ENCODE data around the gene RBM27. TPM values are rescaled to one million over a fixed set of nuclear protein-coding genes. Genes with fewer than 3 reads are reported as not detected.

The RBM27 gene
- polyA plus RNA-seq, 1 donor (not counting 4 experiments of a cell fraction or from before 2014, with no cell fraction given): 18.3 TPM

DNA sequence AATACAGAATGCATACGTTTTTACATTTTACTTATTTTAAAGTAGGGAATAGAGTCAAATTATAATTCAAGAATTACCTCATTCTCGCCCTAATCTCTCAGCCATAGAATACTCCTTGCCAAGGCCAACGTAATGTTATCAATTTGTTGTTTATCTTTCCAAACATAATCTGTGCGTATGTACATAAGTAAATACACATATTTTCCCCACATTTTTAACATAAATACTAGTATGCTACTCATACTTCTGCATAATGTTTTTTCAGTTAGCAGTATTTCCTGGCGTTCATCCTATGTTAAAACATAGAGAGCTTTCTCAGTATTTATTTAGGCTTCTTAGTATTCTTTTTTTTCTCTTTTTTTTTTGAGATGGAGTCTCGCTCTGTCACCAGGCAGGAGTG is 28.8 kb downstream of the RBM27 start:
- TF ChIP-seq EZH2 (IDR thresholded peaks at IDR 0.05; ENCODE audit: low read length): no peak
- TF ChIP-seq, protein P1, sequence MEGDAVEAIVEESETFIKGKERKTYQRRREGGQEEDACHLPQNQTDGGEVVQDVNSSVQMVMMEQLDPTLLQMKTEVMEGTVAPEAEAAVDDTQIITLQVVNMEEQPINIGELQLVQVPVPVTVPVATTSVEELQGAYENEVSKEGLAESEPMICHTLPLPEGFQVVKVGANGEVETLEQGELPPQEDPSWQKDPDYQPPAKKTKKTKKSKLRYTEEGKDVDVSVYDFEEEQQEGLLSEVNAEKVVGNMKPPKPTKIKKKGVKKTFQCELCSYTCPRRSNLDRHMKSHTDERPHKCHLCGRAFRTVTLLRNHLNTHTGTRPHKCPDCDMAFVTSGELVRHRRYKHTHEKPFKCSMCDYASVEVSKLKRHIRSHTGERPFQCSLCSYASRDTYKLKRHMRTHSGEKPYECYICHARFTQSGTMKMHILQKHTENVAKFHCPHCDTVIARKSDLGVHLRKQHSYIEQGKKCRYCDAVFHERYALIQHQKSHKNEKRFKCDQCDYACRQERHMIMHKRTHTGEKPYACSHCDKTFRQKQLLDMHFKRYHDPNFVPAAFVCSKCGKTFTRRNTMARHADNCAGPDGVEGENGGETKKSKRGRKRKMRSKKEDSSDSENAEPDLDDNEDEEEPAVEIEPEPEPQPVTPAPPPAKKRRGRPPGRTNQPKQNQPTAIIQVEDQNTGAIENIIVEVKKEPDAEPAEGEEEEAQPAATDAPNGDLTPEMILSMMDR (optimal IDR thresholded peaks at IDR 0.05 in 1 of 3, IDR thresholded peaks at IDR 0.05 in 1 of 3, conservative IDR thresholded peaks at IDR 0.05 in 1 of 3; ENCODE audit: extremely low read depth in 1 of 3, insufficient read depth in 2 of 3, low read length in 3 of 3): no peak
- H3K9ac ChIP-seq (ENCODE audit: control insufficient read depth, extremely low read depth, insufficient read depth, low read length): no peak overlapping the region
- H4K20me1 ChIP-seq (ENCODE audit: control insufficient read depth, extremely low read depth, insufficient read depth, low read length): no peaks in the 10 kb centered on the region
- H3K36me3 ChIP-seq (ENCODE audit: control insufficient read depth in 2 of 2, extremely low read depth in 1 of 2, insufficient read depth in 2 of 2, low read length in 2 of 2): peaks cover 7 to 10% of the 10 kb centered on the region in 2 experiments
- H3K27ac ChIP-seq (ENCODE audit: control insufficient read depth, insufficient read depth, low read length): no peak overlapping the region
- FAIRE-seq (no peak), DNase-seq (ENCODE audit: low read depth, low spot score) (no peak)
- H3K9me1 ChIP-seq (ENCODE audit: control insufficient read depth, extremely low read depth, insufficient read depth, low read length): no peaks in the 10 kb centered on the region
- H2AFZ ChIP-seq (ENCODE audit: control insufficient read depth, low read length): no peak overlapping the region
- no peaks in the 10 kb centered on the region for H3K27me3 ChIP-seq (ENCODE audit: control insufficient read depth, extremely low read depth, insufficient read depth, low read length)
- dilution Hi-C loops (cut with MboI; ENCODE audit: extremely low pct_ligation_motif_present, low sequenced_read_pairs): no loop called here
- no peak overlapping the region for H3K4me2 ChIP-seq (ENCODE audit: control insufficient read depth, extremely low read depth, insufficient read depth, low read depth, low read length)
- no peaks in the 10 kb centered on the region for H3K4me1 ChIP-seq (ENCODE audit: control insufficient read depth, extremely low read depth, insufficient read depth, low read length)
- peaks cover under 1% of the 10 kb centered on the region for H3K79me2 ChIP-seq (ENCODE audit: control insufficient read depth, insufficient read depth, low read length)
- H3K4me3 ChIP-seq (ENCODE audit: control insufficient read depth in 2 of 3, extremely low read depth in 1 of 3, insufficient read depth in 2 of 3, low read depth in 1 of 3, low read length in 3 of 3): no peak overlapping the region
- no peaks in the 10 kb centered on the region for H3K9me3 ChIP-seq (ENCODE audit: control insufficient read depth, low read depth, low read length)

DNA sequence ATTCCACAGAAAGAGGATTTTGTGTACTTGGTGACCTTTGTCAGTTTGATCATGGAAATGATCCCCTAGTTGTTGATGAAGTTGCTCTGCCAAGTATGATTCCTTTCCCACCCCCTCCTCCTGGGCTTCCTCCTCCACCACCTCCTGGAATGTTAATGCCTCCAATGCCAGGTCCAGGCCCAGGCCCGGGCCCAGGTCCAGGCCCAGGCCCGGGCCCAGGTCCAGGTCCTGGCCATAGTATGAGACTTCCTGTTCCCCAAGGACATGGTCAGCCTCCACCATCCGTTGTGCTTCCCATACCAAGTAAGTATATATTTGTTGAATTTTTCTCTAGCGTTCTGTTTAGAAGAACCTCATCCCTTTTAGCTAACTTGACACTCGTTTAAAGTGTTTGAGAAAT is 30.0 kb downstream of the RBM27 start:
- Histone ChIP-seq H3K27ac (ENCODE audit: control insufficient read depth, insufficient read depth, low read length) (no peak overlapping the region), H3K9me1 (ENCODE audit: control insufficient read depth, extremely low read depth, insufficient read depth, low read length) (no peaks in the 10 kb centered on the region), H3K4me3 (ENCODE audit: control insufficient read depth in 2 of 3, extremely low read depth in 1 of 3, insufficient read depth in 2 of 3, low read depth in 1 of 3, low read length in 3 of 3) (no peak overlapping the region), H3K9ac (ENCODE audit: control insufficient read depth, extremely low read depth, insufficient read depth, low read length) (no peak overlapping the region), H3K36me3 (ENCODE audit: control insufficient read depth in 2 of 2, extremely low read depth in 1 of 2, insufficient read depth in 2 of 2, low read length in 2 of 2) (peaks cover 7 to 13% of the 10 kb centered on the region in 2 experiments), H3K79me2 (ENCODE audit: control insufficient read depth, insufficient read depth, low read length) (no peaks in the 10 kb centered on the region), H4K20me1 (ENCODE audit: control insufficient read depth, extremely low read depth, insufficient read depth, low read length) (no peaks in the 10 kb centered on the region), H3K27me3 (ENCODE audit: control insufficient read depth, extremely low read depth, insufficient read depth, low read length) (no peaks in the 10 kb centered on the region), H2AFZ (ENCODE audit: control insufficient read depth, low read length) (no peak overlapping the region), H3K4me2 (ENCODE audit: control insufficient read depth, extremely low read depth, insufficient read depth, low read depth, low read length) (no peak overlapping the region), H3K9me3 (ENCODE audit: control insufficient read depth, low read depth, low read length) (no peaks in the 10 kb centered on the region), H3K4me1 (ENCODE audit: control insufficient read depth, extremely low read depth, insufficient read depth, low read length) (no peaks in the 10 kb centered on the region)
- dilution Hi-C loops (cut with MboI; ENCODE audit: extremely low pct_ligation_motif_present, low sequenced_read_pairs): no loop called here
- FAIRE-seq (no peak), DNase-seq (ENCODE audit: low read depth, low spot score) (no peak)
- no peak for TF ChIP-seq EZH2 (IDR thresholded peaks at IDR 0.05; ENCODE audit: low read length)
- TF ChIP-seq, protein P1 (optimal IDR thresholded peaks at IDR 0.05 in 1 of 3, IDR thresholded peaks at IDR 0.05 in 1 of 3, conservative IDR thresholded peaks at IDR 0.05 in 1 of 3; ENCODE audit: extremely low read depth in 1 of 3, insufficient read depth in 2 of 3, low read length in 3 of 3): no peak
